ENCODE measurements around the gene TNIK.
"Not testable (repeated sequence)": the region's sequence is repeated elsewhere in the genome, so short reads cannot be mapped to it uniquely, and the experiment has no call there.

TNIK gene

DNA sequence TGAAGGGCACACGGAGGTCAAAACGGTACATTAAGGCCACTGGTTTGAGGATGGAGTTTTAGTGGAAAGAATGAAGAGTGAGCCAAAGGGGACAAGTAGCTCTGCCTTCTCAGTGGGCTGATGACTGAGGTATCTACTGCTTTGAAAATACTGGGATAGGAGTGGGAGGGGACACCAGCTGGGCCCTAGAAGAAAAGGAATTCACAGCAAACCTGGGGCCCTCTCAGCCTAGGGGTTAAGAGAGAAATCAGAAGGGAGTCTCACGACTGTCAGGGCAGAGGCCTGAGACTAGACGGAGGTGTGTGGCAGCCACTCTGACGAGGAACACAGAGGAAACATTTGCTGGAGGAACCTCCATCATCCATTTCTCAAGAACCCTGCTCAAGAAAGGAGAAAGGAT, 75.1 kb downstream of the TNIK start:
- Histone ChIP-seq H3K4me2 (ENCODE audit: low read length) (no peak overlapping the region), H4K20me1 (ENCODE audit: control insufficient read depth, insufficient read depth, low read depth, low read length) (no peaks in the 10 kb centered on the region), H3K36me3 (ENCODE audit: control insufficient read depth, low read length) (no peaks in the 10 kb centered on the region), H3K4me3 (ENCODE audit: low read length) (no peak overlapping the region), H3K27me3 (ENCODE audit: control insufficient read depth, low read length) (no peaks in the 10 kb centered on the region), H3K79me2 (ENCODE audit: control insufficient read depth, low read length) (no peaks in the 10 kb centered on the region), H3K9me3 (ENCODE audit: control insufficient read depth, insufficient read depth, low read length) (no peaks in the 10 kb centered on the region), H3K27ac (ENCODE audit: low read depth, low read length) (no peak overlapping the region), H3F3A (ENCODE audit: control insufficient read depth, insufficient read depth) (no peaks in the 10 kb centered on the region), H3K4me1 (ENCODE audit: control insufficient read depth, low read length) (no peaks in the 10 kb centered on the region), H3K9me2 (replicated peaks; ENCODE audit: control insufficient read depth, low read length) (no peaks in the 10 kb centered on the region)
- TF ChIP-seq EZH2phosphoT487 (IDR thresholded peaks at IDR 0.05; ENCODE audit: borderline replicate concordance, low read length): no peak
- TF ChIP-seq, protein P1, sequence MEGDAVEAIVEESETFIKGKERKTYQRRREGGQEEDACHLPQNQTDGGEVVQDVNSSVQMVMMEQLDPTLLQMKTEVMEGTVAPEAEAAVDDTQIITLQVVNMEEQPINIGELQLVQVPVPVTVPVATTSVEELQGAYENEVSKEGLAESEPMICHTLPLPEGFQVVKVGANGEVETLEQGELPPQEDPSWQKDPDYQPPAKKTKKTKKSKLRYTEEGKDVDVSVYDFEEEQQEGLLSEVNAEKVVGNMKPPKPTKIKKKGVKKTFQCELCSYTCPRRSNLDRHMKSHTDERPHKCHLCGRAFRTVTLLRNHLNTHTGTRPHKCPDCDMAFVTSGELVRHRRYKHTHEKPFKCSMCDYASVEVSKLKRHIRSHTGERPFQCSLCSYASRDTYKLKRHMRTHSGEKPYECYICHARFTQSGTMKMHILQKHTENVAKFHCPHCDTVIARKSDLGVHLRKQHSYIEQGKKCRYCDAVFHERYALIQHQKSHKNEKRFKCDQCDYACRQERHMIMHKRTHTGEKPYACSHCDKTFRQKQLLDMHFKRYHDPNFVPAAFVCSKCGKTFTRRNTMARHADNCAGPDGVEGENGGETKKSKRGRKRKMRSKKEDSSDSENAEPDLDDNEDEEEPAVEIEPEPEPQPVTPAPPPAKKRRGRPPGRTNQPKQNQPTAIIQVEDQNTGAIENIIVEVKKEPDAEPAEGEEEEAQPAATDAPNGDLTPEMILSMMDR (IDR thresholded peaks at IDR 0.05; ENCODE audit: low read depth, low read length, poor library complexity, severe bottlenecking): no peak

DNA sequence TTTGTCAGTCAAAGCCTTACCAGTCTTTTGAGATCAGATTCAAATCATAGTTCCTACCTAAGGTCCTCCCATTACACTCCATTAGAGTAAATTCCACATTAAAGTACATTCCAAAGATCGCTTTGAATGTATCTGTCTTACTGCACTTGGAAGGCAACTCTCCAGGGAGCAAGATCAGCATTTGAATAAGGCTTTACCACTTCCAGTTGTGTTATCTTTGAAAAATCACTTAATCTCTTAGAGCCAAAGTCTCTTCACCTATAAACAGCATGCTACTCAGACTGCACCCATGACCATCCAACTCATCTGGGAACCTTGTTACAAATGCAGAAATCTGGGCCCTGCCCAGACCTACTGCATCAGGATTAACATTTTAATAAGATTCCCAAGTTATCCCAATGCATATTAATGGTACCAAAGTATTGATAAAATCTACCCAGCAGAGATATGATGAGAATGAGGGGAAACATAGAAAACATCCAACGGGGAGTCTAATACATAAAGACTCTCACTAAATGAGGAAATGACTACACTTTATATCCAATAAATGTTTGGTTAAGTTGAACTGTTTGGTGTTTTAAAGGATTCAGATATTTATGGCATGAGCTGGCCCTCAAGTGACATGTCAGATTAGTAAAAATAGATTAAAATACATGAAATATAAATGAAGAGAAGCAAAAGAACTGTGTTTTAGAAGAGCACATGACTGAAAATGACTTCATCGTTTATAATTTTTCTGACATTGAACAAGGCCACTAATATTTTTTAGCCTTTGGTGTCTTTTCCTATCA, 75.9 kb downstream of the TNIK start:
- H3K4me3 ChIP-seq (ENCODE audit: low read length): no peak overlapping the region
- H3F3A ChIP-seq (ENCODE audit: control insufficient read depth, insufficient read depth): no peaks in the 10 kb centered on the region
- no peaks in the 10 kb centered on the region for H3K9me3 ChIP-seq (ENCODE audit: control insufficient read depth, insufficient read depth, low read length)
- H3K27ac ChIP-seq (ENCODE audit: low read depth, low read length): no peak overlapping the region
- no peaks in the 10 kb centered on the region for H3K27me3 ChIP-seq (ENCODE audit: control insufficient read depth, low read length)
- no peaks in the 10 kb centered on the region for H3K36me3 ChIP-seq (ENCODE audit: control insufficient read depth, low read length)
- no peak overlapping the region for H3K4me2 ChIP-seq (ENCODE audit: low read length)
- no peaks in the 10 kb centered on the region for H3K9me2 ChIP-seq (replicated peaks; ENCODE audit: control insufficient read depth, low read length)
- H3K79me2 ChIP-seq (ENCODE audit: control insufficient read depth, low read length): no peaks in the 10 kb centered on the region
- H4K20me1 ChIP-seq (ENCODE audit: control insufficient read depth, insufficient read depth, low read depth, low read length): no peaks in the 10 kb centered on the region
- TF ChIP-seq EZH2phosphoT487 (IDR thresholded peaks at IDR 0.05; ENCODE audit: borderline replicate concordance, low read length): no peak
- TF ChIP-seq, protein P1 (IDR thresholded peaks at IDR 0.05; ENCODE audit: low read depth, low read length, poor library complexity, severe bottlenecking): no peak
- no peaks in the 10 kb centered on the region for H3K4me1 ChIP-seq (ENCODE audit: control insufficient read depth, low read length)

DNA sequence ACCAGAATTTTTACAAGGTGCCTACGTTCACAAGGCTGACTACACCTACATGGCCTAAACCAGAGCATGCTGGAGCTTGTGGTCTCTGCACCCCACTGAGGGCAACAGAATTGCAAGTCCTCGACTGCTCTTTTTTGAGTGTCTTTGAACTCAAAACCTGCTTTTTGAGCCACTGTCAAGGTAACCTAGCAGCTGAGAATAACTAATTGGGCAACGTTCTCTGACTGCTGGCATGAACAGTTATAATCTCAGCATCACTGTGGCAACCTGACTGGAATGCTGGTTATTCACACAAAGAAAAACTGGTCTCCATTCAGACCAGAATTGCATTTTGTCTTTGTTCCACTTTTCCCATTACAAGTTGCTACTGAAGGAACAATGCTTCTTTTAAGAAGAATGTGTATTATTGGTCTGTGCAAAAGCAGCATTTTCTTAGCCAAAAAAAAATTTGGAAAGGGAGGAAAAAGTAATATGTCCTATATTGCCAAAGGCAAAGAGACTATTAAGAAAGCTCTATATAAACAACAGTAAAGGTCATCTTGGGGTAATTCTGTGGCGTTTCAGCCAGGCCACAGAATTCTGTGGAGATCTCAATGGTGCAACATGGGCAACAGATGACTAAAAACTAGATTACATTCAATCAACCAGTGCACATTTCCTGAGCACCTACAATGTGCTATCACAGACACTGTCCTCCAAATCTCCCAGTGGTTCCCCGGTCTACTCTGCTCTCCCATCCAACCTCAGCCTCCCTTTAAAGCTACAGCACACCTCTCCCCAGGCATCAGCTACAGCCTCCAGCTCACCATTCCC, 76.8 kb downstream of the TNIK start:
- TF ChIP-seq EZH2phosphoT487 (IDR thresholded peaks at IDR 0.05; ENCODE audit: borderline replicate concordance, low read length): no peak
- TF ChIP-seq, protein P1 (IDR thresholded peaks at IDR 0.05; ENCODE audit: low read depth, low read length, poor library complexity, severe bottlenecking): no peak
- no peaks in the 10 kb centered on the region for H3K4me1 ChIP-seq (ENCODE audit: control insufficient read depth, low read length)
- no peaks in the 10 kb centered on the region for H4K20me1 ChIP-seq (ENCODE audit: control insufficient read depth, insufficient read depth, low read depth, low read length)
- no peaks in the 10 kb centered on the region for H3K79me2 ChIP-seq (ENCODE audit: control insufficient read depth, low read length)
- no peaks in the 10 kb centered on the region for H3K27me3 ChIP-seq (ENCODE audit: control insufficient read depth, low read length)
- no peak overlapping the region for H3K27ac ChIP-seq (ENCODE audit: low read depth, low read length)
- no peak overlapping the region for H3K4me2 ChIP-seq (ENCODE audit: low read length)
- H3K9me3 ChIP-seq (ENCODE audit: control insufficient read depth, insufficient read depth, low read length): no peaks in the 10 kb centered on the region
- no peak overlapping the region for H3K4me3 ChIP-seq (ENCODE audit: low read length)
- H3F3A ChIP-seq (ENCODE audit: control insufficient read depth, insufficient read depth): no peaks in the 10 kb centered on the region
- no peaks in the 10 kb centered on the region for H3K9me2 ChIP-seq (replicated peaks; ENCODE audit: control insufficient read depth, low read length)
- H3K36me3 ChIP-seq (ENCODE audit: control insufficient read depth, low read length): no peaks in the 10 kb centered on the region

DNA sequence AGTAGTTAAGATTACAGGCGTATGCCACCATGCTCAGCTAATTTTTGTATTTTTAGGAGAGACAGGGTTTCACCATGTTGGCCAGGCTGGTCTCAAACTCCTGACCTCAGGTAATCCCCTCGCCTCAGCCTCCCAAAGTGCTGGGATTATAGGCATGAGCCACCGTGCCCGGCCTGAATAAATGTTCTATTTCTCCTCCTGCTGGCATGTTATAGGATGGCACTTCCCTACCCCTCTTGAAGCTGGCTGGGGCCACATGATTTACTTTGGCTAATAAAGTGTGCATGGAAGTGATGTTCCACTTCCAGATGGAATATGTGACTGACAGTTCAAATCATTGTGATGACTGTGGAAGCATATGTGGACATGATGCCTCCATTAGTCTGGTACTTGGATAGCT, 77.9 kb downstream of the TNIK start:
- H3K4me2 ChIP-seq (ENCODE audit: low read length); H4K20me1 ChIP-seq (ENCODE audit: control insufficient read depth, insufficient read depth, low read depth, low read length); H3K4me3 ChIP-seq (ENCODE audit: low read length); H3K27ac ChIP-seq (ENCODE audit: low read depth, low read length); H3K36me3 ChIP-seq (ENCODE audit: control insufficient read depth, low read length); H3K4me1 ChIP-seq (ENCODE audit: control insufficient read depth, low read length); H3K9me2 ChIP-seq (replicated peaks; ENCODE audit: control insufficient read depth, low read length); H3K27me3 ChIP-seq (ENCODE audit: control insufficient read depth, low read length); H3K79me2 ChIP-seq (ENCODE audit: control insufficient read depth, low read length); H3F3A ChIP-seq (ENCODE audit: control insufficient read depth, insufficient read depth); H3K9me3 ChIP-seq (ENCODE audit: control insufficient read depth, insufficient read depth, low read length): not testable (repeated sequence)

Data from DOHH2 (cell line).